Cerebellar nuclear complex (tissue), 1 donor: ENCODE measurements around the gene UBE3B.
"Not testable (repeated sequence)": the region's sequence is repeated elsewhere in the genome, so short reads cannot be mapped to it uniquely, and the experiment has no call there.

ENCODE experiments used
- DNase-seq, 2 experiments: peaks; one replicate each; lab custom pipeline; 2025; lab: John Stamatoyannopoulos, UW

UBE3B gene

GRCh38 chr12:109450980-109451379 lies 26.5 kb upstream of the UBE3B start:
- no peak for DNase-seq

- DNase-seq: no peak
These were observed 26.0 kb upstream of the UBE3B start for GRCh38 chr12:109451400-109451799.

- no peak for DNase-seq
These were observed 24.9 kb upstream of the UBE3B start for GRCh38 chr12:109452489-109452888.

DNA sequence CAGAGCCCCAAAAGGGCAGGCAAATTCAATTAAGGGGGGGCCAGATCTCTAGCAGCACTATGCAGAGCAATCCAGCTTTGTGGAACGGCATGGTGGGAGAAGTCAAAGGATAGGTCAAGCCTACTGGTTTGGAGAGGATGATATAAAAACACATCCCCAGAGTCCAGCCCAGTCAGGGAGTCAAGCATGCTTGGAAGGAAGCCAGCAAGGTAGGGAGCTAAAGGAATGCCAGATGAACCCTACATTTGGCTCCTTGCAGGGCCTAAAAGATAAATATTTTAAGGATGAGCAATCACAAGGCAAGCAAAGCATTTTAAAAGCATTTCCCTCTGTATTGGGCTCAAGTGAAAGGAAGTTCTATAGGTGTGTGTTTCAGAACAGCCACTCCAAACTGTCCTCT lies 21.7 kb upstream of the UBE3B start:
- no peak for DNase-seq

- DNase-seq: no peak
These were observed 19.3 kb upstream of the UBE3B start for GRCh38 chr12:109458086-109458485.

GRCh38 chr12:109458771-109459208 lies 18.6 kb upstream of the UBE3B start:
- DNase-seq: no peak

DNA sequence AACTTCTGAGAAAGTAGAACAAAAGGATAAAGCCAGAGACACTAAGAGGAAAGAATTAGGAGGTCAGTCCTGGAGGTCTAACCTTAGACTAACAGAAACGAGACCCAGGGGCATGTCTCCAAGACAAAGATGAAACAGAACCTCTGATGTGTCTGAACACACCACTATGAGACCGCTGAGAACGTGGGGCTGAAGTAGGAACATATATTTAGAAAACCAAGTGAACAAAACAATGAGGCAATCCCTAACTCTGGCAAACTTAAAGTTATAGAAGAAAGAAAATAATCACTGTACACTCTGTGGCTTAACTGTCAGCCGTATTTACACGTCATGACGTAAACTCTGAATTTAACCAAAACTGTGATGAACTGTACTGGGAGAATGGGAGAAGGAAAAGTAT lies 18.2 kb upstream of the UBE3B start:
- no peak for DNase-seq

- DNase-seq: no peak
These were observed 16.9 kb upstream of the UBE3B start for GRCh38 chr12:109460538-109460937.

GRCh38 chr12:109461049-109461845 lies 16.2 kb upstream of the UBE3B start:
- no peak for DNase-seq

DNA sequence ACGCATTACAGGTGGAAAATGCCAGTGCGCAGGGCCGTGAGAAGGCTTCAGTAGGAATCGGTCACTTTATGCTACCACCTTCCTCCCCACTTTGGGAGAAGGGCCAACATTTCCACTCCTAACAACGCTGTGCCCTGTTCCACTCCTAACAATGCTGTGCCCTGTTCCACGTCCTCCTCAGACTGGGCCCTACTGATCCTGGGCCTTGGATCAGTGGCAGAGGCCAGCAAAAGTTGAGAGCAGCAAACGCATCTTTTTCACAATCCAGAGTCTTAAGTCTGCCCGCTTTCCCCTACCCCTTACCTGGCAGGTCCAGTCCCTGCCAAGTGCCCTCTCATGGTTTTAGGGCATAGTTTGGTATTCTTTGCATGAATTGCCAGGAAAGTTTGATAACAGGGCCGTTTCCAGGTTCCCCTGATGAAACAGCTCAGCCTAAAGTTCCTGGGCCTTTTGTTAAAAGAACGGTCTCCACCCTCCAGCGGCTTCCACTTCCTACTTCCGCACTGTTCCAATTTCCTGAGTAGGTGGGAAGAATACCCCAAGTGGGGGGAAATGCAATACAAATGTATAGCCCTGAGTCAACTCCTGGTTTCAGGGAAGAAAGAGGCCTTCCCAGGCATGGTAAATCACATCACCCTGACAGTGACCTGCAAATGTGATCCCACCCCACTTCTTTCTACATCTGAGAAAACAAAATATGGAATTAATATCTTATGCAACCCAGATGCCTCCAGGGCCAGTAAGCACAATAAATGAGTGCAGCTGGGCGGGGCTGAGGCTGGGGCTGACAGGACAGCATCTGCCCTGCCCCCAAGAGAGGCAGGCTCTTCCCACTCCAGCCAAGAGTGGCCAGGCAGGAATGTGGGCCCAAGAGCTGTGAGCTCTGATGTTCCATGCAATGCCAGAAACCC lies 15.3 kb upstream of the UBE3B start:
- no peak for DNase-seq

DNA sequence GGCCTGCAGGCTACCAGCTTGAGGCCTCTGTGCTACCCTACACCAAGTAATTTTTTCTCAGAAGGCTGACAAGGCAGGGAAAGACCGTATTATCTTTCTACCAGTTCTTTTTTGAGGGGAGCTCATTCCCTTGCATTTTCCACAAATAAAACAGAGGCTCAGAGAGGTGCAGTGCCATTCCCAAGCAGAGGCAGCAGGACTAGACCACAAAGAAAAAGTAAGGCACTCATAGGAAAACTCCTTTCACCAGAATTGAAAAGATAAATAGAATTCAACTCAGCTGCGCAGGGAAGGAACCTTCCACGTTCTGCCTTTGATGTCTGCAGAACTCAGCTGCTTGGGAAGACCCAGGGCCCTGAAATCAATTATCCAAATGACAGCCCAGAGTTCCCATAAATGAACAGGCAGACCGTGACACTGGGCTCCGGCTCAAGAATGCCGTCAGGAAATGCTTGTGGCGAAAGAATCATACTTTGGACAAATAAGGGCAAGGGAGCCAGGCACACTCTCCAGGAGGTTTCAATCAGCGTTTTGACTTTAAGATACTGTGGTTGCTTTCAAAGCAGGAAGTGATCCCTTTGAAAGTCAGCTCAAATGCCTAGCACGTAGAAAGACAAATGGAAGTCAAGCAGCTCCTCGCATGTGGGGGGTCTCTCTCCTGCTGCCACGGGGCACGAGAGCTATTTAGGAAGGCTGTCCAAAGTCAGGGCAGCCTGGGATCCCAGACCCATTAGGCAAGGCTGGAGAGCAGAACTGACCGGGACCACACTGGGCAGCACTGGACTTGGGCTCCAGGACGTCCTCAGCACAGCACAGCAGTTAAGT lies 14.4 kb upstream of the UBE3B start:
- DNase-seq: no peak

GRCh38 chr12:109463756-109464155 lies 13.7 kb upstream of the UBE3B start:
- DNase-seq: no peak

- no peak for DNase-seq
These were observed 12.6 kb upstream of the UBE3B start for GRCh38 chr12:109464642-109465351.

DNA sequence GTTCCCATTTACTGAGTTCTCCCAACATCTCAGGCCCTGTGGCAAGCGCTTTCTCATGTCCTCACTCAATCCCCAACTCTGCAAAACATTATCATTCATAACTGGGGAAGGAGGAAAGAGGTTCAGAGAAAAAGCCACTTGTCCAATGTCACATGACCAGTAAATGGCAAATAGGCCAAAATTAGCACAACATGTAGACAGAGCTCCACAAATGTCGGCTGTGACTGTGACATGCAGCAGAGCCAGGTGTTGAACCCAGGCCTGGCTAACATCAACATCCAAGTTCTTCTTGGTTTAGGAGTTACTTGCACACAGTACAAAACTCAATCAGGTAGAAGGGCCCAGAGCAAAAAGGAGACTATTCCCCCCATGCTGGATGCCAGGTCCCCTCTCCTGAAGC lies 11.1 kb upstream of the UBE3B start:
- no peak for DNase-seq

DNA sequence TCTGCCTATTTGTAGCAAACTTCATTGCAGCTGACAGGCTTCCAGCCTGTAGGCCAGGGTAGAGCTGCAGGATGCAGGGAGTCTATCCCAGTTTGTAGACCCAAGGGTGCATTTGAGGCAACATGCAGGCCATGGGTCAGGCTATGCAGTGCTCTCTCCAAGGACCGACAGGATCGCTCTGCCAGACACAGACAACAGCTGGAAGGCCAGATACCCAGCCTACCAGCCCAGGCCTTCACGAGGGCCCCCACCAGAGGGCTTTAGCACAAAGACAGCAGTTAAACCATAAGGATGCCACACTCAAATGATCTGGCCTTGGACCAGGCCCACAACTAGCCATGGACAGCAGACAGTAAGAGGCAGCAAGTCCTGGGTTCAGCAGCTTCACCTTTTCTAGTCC lies 10.6 kb upstream of the UBE3B start:
- no peak for DNase-seq

DNA sequence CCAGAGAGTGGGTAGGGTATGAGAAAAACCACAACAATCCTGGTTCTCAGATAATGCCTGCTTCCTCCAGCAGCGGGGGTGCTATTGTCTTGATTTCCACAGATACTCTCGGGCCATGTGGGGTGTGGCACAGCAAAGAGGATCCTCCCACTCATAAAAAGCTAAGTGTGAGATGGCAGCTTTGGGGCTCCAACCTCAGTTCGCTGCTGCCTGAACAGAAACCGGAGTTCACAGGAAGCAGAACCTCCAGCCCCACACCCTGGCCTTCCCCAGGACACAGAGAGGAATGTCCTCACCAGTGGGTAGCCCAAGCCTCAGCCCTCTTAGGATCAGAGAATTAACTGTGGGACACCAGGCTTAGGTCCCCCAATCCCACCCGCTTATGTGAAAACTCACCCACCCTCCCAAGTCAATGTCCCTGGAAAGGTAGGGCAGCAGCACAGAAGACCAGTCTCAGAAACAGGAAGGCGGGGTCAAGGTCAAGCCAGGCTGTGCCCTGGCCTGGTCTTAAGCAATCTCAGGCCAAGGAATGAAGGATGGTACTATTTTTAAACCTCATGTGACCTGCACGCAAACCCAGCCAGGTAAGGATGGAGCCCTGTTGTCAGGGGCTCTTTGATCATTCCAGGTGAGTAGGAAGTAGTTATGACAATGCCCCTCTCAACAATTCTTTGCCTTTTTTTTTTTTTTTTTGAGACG lies 9.3 kb upstream of the UBE3B start:
- no peak for DNase-seq

- DNase-seq: no peak
These were observed 7.9 kb upstream of the UBE3B start for GRCh38 chr12:109469517-109469916.

- DNase-seq: no peak
These were observed 4.4 kb upstream of the UBE3B start for GRCh38 chr12:109473006-109473405.

DNA sequence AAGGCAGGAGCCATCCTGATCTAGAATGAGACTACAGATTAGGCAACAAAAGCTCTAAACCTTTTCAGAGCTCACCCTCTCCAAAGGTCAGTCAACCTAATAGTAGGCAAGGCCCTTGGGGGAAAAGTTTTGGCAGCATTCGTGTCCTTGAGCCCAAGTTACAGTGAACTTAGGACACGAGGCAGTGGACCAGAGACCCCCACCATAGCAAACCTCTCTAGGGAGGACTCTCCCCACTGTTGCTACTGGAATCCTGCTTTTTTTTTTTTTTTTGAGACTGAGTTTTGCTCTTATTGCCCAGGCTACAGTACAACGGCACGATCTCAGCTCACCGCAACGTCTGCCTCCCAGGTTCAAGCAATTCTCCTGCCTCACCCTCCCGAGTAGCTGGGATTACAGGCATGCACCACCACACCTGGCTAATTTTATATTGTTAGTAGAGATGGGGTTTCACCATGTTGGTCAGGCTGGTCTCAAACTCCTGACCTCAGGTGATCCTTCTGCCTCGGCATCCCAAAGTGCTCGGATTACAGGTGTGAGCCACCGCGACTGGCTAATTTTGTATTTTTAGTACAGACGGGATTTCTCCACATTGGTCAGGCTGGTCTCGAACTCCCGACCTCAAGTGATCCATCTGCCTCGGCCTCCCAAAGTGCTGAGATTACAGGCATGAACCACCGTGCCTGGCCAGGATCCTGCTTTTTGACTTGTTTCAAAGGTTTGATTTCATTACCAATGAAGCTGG lies 3.7 kb upstream of the UBE3B start:
- DNase-seq: not testable (repeated sequence)

GRCh38 chr12:109475121-109475520 lies 2.3 kb upstream of the UBE3B start:
- DNase-seq: no peak
